Thyroid gland (tissue), 4 donors: ENCODE data around the gene C10orf53. TPM values are rescaled to one million over a fixed set of nuclear protein-coding genes. Genes with fewer than 3 reads are reported as not detected.
A peak's percentile ranks its signal among the peaks of the same experiment; 100 is the strongest.

Source experiments
- DNase-seq, 2 donors: peaks; one replicate each; pipeline ENCODE4 v3.0.0-alpha.2; 2019
- H3K27ac ChIP-seq, 3 donors: fragments of 200-600 bp; sonication (generic); 1 replicate in 2 of 3; 2 replicates in 1 of 3; pipeline ENCODE4 v1.5.1; 2016 to 2019; ENCODE audit warnings: mild to moderate bottlenecking in 1 of 3, moderate library complexity in 1 of 3
- H3K27me3 ChIP-seq: fragments of 200-600 bp; sonication (generic); one replicate; pipeline ENCODE4 v1.5.1; 2019
- H3K36me3 ChIP-seq, 2 donors: fragments of 200-600 bp; sonication (generic); one replicate each; pipeline ENCODE4 v1.5.1; 2016 to 2019
- H3K4me1 ChIP-seq, 2 donors: fragments of 200-600 bp; sonication (generic); one replicate each; pipeline ENCODE4 v1.5.1; 2017 to 2019
- H3K4me3 ChIP-seq, 3 donors: fragments of 200-600 bp; sonication (generic); replicated peaks in 1 of 3; 1 replicate in 2 of 3; 2 replicates in 1 of 3; pipeline ENCODE4 v1.5.1; 2016; ENCODE audit warnings: mild to moderate bottlenecking in 1 of 3
- H3K9me3 ChIP-seq: fragments of 200-600 bp; sonication (generic); one replicate; pipeline ENCODE4 v1.5.1; 2017
- POLR2A ChIP-seq, 2 donors: fragments of 450-650 bp; IDR thresholded peaks; one replicate each; pipeline ENCODE4 v1.6.1; 2017; ENCODE audit warnings: antibody characterized with exemption in 2 of 2, mild to moderate bottlenecking in 2 of 2, moderate library complexity in 1 of 2
- WGBS, 2 donors: methylation state at CpG; one replicate each; pipeline ENCODE4 v1.1.5; 2017; 5-methylcytosine and 5-hydroxymethylcytosine counted together
- intact Hi-C: fragments of 100-400 bp; cut with DNase I; formaldehyde crosslinking; loops from one replicate; pipeline ENCODE4 v1.15.1; 2023
- total RNA-seq, 4 donors: library from RNA; depleted of rRNA; stranded (reverse); fragments of >200 nt; gene quantifications; one replicate each; pipeline ENCODE4 v1.2.3, GENCODE V29; 2016
- TF ChIP-seq, protein P1 (sequence below), 6 experiments: fragments of 200-600 bp in 3 of 6; fragments of 450-650 bp in 3 of 6; sonication (generic) in 3 of 6; IDR thresholded peaks; one replicate each; pipeline ENCODE4 v1.5.1; 2016 to 2019; ENCODE audit warnings: antibody characterized with exemption in 6 of 6, mild to moderate bottlenecking in 2 of 6, inconsistent platforms in 1 of 6, moderate library complexity in 1 of 6

Gene C10orf53
- total RNA-seq, 4 donors from 2014 or later: not detected

DNA sequence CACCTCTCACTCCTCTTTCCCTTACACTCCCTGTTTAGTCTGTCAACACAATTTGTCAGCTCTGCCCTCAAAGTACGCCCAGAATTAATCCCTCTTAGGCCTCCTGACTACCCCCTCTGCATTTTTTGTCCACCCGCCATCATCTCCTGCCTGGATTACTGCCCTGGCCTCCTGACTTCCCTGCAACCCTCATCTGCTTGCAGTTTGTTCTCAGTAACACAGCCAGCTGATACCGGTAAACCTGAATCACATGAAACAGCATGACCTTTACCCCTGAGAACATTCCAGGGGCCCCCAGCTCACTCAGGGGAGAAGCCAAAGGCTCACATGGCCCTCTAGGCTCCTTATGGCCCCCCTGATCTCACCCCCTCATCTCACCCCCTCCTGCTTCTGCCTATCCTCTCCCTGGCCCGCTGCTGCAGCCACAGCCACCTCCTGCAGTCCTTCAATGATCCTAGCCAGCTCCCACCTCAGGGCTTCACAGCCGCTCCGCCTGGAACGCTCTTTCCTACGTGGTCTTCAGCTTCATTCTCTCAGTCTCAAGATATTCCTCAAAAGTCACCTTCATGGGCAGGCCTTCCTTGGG, 8.9 kb downstream of the C10orf53 start:
- Histone ChIP-seq H3K4me3 (no peak overlapping the region), H3K9me3 (no peaks in the 10 kb centered on the region), H3K27ac (no peak overlapping the region), H3K4me1 (no peaks in the 10 kb centered on the region), H3K36me3 (no peaks in the 10 kb centered on the region), H3K27me3 (no peaks in the 10 kb centered on the region)
- no peak for TF ChIP-seq POLR2A (IDR thresholded peaks at IDR 0.05)
- TF ChIP-seq, protein P1, sequence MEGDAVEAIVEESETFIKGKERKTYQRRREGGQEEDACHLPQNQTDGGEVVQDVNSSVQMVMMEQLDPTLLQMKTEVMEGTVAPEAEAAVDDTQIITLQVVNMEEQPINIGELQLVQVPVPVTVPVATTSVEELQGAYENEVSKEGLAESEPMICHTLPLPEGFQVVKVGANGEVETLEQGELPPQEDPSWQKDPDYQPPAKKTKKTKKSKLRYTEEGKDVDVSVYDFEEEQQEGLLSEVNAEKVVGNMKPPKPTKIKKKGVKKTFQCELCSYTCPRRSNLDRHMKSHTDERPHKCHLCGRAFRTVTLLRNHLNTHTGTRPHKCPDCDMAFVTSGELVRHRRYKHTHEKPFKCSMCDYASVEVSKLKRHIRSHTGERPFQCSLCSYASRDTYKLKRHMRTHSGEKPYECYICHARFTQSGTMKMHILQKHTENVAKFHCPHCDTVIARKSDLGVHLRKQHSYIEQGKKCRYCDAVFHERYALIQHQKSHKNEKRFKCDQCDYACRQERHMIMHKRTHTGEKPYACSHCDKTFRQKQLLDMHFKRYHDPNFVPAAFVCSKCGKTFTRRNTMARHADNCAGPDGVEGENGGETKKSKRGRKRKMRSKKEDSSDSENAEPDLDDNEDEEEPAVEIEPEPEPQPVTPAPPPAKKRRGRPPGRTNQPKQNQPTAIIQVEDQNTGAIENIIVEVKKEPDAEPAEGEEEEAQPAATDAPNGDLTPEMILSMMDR (IDR thresholded peaks at IDR 0.05): no peak
- intact Hi-C loops: no loop called here
- no peak for DNase-seq
- WGBS, 2 donors: 12 to 21% methylated on average over 8 of the region's 8 CpGs

DNA sequence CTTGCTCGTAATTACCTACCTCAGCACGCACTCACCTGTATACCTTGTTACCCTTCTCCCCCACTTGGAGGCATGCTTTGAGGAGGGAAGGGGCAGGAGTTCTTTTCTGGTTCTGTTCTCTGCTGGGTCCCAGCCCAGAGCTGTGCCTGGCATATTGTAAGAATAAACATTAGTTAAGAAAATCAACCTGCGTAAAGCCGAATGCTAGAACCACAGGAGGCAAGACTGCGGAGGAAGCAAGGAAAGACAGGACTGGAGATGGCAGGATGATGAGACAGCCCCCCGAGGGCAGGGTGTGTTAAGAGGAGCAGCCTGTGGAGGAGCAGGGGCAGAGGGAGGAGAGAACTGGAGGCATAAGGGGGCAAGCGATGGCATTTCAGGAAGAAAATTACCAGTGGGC, 9.5 kb downstream of the C10orf53 start:
- no peaks in the 10 kb centered on the region for H3K4me1 ChIP-seq

DNA sequence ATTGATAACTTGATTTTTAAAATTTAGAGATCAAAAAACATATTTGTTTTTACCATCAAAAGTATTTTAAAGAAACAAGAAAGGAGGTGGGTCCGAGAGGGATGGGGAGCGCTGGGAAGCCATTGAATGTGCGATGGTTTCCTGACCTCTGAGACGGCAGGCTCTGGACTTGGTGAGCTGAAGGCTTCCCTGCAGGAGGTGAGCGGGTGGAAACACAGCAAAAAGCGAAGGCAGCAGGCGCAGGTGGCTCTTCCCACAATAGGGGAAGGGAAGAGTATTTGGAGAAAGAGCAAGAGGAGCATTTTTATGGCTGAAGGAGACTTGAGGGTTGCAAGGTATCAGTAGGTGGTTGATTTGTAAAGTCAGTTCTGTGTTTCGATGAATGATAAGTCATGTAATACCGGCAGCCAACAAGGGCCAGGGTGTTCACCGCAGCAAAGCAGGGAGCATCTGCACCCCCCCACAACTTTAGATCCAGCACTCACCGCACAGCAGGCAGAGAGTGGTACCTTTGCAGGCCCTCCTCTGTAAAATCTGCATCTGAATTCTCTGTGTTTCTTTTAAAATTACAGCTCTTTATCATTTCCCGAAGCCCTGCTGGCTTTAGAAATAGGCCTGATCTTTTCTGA, 10.5 kb downstream of the C10orf53 start:
- no peaks in the 10 kb centered on the region for H3K4me1 ChIP-seq
- H3K4me3 ChIP-seq: no peak overlapping the region
- TF ChIP-seq, protein P1 (IDR thresholded peaks at IDR 0.05): no peak
- TF ChIP-seq POLR2A (IDR thresholded peaks at IDR 0.05): no peak
- no peaks in the 10 kb centered on the region for H3K36me3 ChIP-seq
- intact Hi-C loops: no loop called here
- no peak for DNase-seq
- no peak overlapping the region for H3K27ac ChIP-seq
- WGBS, 2 donors: 28 to 30% methylated on average over 12 of the region's 12 CpGs
- no peaks in the 10 kb centered on the region for H3K9me3 ChIP-seq
- H3K27me3 ChIP-seq: no peaks in the 10 kb centered on the region

More for the DNA sequence above, 9.5 kb downstream of the C10orf53 start:
- 24 to 28% methylated on average over 7 of the region's 7 CpGs for WGBS, 2 donors
- no peak for TF ChIP-seq POLR2A (IDR thresholded peaks at IDR 0.05)
- TF ChIP-seq, protein P1 (IDR thresholded peaks at IDR 0.05): no peak
- no peaks in the 10 kb centered on the region for H3K9me3 ChIP-seq
- no peak overlapping the region for H3K27ac ChIP-seq
- no peaks in the 10 kb centered on the region for H3K36me3 ChIP-seq
- H3K4me3 ChIP-seq: no peak overlapping the region
- DNase-seq: no peak
- H3K27me3 ChIP-seq: no peaks in the 10 kb centered on the region
- intact Hi-C loops: no loop called here

DNA sequence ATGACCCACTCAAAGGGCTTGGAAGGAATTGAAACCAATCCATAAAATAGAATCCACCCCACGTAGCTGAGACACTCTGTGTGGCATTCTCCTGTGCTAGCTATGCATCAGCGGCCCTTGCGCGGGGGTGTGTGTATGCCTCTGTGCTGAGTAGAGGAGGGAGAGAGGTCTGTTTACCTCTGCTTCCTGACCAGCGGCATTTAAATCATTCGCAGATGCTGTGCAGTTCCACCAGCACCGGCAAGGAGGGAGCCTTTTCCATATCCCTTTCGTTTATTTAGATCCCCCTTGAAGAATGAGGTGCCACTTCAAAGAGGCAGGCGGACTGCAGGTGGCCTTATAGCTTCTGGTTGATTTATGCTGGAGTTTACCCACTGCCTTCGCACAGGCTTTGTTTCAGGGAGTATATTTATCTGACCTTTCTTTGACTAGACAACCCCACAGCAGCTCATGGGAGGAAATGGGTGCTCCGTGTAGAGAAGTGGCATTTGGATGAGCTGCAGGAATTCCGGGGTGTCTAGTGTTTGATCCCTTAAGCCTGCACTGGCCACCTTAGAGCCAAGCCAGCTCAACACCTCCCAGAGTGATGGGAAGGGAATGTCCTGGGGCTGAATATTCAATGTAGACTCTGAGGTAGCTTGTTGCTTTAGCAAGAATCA, 11.4 kb downstream of the C10orf53 start:
- DNase-seq: peak in 1 of 2 donors; percentile 19
- no peaks in the 10 kb centered on the region for H3K9me3 ChIP-seq
- no peaks in the 10 kb centered on the region for H3K4me1 ChIP-seq
- TF ChIP-seq, protein P1 (IDR thresholded peaks at IDR 0.05): no peak
- no peak for TF ChIP-seq POLR2A (IDR thresholded peaks at IDR 0.05)
- no peaks in the 10 kb centered on the region for H3K27me3 ChIP-seq
- WGBS, 2 donors: 4 to 7% methylated on average over 10 to 12 of the region's 12 CpGs
- no peak overlapping the region for H3K27ac ChIP-seq
- no peak overlapping the region for H3K4me3 ChIP-seq
- no peaks in the 10 kb centered on the region for H3K36me3 ChIP-seq
- intact Hi-C loops: no loop called here

DNA sequence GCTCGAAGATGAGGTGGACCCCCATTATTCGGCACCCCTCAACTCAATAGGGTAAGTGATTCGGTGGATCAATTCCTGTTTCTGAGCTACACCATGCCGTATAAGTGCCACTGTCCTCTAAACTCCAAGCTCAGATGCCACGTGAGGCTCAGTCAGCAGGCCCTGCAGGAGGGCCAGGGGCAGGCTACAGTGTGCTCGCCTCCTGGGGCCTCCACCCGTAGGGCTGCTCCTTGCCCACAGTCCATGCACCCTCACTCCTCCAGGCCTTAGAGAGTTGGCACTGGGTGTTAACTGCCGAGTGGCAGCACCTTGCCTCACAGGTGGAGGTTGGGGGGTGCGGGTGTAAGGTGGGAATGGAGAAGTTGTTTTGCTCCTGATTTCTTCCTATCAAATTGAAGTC, 12.1 kb downstream of the C10orf53 start:
- H3K27me3 ChIP-seq: no peaks in the 10 kb centered on the region
- TF ChIP-seq POLR2A (IDR thresholded peaks at IDR 0.05): no peak
- TF ChIP-seq, protein P1 (IDR thresholded peaks at IDR 0.05): no peak
- DNase-seq: no peak
- no peak overlapping the region for H3K4me3 ChIP-seq
- 40 to 57% methylated on average over 6 to 9 of the region's 9 CpGs for WGBS, 2 donors
- H3K9me3 ChIP-seq: no peaks in the 10 kb centered on the region
- H3K4me1 ChIP-seq: no peaks in the 10 kb centered on the region
- intact Hi-C loops: no loop called here
- no peaks in the 10 kb centered on the region for H3K36me3 ChIP-seq
- H3K27ac ChIP-seq: no peak overlapping the region
